ENCODE results near the gene NLRC5. TPM values are rescaled to one million over a fixed set of nuclear protein-coding genes. Genes with fewer than 3 reads are reported as not detected.

NLRC5 gene
- total RNA-seq, 1 donor from 2014 or later = 29.9 TPM

DNA sequence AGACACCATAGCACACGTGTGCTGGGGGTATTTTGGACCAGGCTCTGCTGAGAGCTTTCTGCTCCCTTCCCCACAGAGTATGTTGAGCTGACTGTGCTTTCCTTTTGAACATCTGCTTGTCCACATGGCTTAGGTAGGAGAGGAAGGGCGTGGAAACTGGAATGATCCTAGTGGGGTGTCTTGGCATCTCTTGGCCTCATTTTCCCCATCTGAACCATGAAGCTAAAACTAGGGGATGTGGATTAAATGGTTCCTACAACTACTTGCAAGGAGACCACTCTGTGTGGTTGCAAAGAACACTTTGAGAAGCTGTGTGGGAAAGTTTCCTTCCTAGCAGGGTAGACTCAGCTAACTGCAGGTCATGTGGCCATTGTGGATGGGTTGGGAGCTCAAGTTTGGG is 6.7 kb upstream of the NLRC5 start:
- TF ChIP-seq EZH2 (IDR thresholded peaks at IDR 0.05; ENCODE audit: insufficient read depth, low read length) = no peak
- TF ChIP-seq, protein P1, sequence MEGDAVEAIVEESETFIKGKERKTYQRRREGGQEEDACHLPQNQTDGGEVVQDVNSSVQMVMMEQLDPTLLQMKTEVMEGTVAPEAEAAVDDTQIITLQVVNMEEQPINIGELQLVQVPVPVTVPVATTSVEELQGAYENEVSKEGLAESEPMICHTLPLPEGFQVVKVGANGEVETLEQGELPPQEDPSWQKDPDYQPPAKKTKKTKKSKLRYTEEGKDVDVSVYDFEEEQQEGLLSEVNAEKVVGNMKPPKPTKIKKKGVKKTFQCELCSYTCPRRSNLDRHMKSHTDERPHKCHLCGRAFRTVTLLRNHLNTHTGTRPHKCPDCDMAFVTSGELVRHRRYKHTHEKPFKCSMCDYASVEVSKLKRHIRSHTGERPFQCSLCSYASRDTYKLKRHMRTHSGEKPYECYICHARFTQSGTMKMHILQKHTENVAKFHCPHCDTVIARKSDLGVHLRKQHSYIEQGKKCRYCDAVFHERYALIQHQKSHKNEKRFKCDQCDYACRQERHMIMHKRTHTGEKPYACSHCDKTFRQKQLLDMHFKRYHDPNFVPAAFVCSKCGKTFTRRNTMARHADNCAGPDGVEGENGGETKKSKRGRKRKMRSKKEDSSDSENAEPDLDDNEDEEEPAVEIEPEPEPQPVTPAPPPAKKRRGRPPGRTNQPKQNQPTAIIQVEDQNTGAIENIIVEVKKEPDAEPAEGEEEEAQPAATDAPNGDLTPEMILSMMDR (IDR thresholded peaks at IDR 0.05; ENCODE audit: insufficient read depth, low read depth, low read length) = no peak
- H3K36me3 Mint-ChIP-seq (ENCODE audit: low read depth, unreplicated experiment) = peaks cover 15% of the 10 kb centered on the region
- H4K20me1 ChIP-seq (ENCODE audit: insufficient read depth, low read length) = no peaks in the 10 kb centered on the region
- H3K4me1 Mint-ChIP-seq (ENCODE audit: low read depth, unreplicated experiment) = peaks cover 5% of the 10 kb centered on the region
- no peak for DNase-seq (ENCODE audit: low read depth)
- H2AFZ ChIP-seq (ENCODE audit: low read depth, low read length) = no peak overlapping the region
- no peak overlapping the region for H3K9ac ChIP-seq (ENCODE audit: low read length)
- no peaks in the 10 kb centered on the region for H3K9me3 ChIP-seq (ENCODE audit: insufficient read depth, low read depth, low read length)
- H3K79me2 ChIP-seq (ENCODE audit: insufficient read depth, low read length) = no peaks in the 10 kb centered on the region
- H3K27ac ChIP-seq (ENCODE audit: low read depth, low read length) = no peak overlapping the region
- no peak overlapping the region for H3K4me3 ChIP-seq (ENCODE audit: insufficient read depth, low read depth, low read length)
- peaks cover 14% of the 10 kb centered on the region for H3K27me3 Mint-ChIP-seq (ENCODE audit: low read depth, unreplicated experiment)
- FAIRE-seq = no peak
- H3K36me3 ChIP-seq (ENCODE audit: insufficient read depth, low read length) = no peaks in the 10 kb centered on the region
- peaks cover 10% of the 10 kb centered on the region for H3K4me1 ChIP-seq (ENCODE audit: insufficient read depth, low read length)
- H3K27me3 ChIP-seq (ENCODE audit: insufficient read depth, low read length) = peaks cover 4% of the 10 kb centered on the region
- no peak overlapping the region for H3K27ac Mint-ChIP-seq (ENCODE audit: unreplicated experiment)
- H3K4me2 ChIP-seq (ENCODE audit: low read length) = no peak overlapping the region
- H3K9me3 Mint-ChIP-seq (ENCODE audit: unreplicated experiment) = no peaks in the 10 kb centered on the region
- no peak overlapping the region for H3K4me3 Mint-ChIP-seq (ENCODE audit: unreplicated experiment)

DNA sequence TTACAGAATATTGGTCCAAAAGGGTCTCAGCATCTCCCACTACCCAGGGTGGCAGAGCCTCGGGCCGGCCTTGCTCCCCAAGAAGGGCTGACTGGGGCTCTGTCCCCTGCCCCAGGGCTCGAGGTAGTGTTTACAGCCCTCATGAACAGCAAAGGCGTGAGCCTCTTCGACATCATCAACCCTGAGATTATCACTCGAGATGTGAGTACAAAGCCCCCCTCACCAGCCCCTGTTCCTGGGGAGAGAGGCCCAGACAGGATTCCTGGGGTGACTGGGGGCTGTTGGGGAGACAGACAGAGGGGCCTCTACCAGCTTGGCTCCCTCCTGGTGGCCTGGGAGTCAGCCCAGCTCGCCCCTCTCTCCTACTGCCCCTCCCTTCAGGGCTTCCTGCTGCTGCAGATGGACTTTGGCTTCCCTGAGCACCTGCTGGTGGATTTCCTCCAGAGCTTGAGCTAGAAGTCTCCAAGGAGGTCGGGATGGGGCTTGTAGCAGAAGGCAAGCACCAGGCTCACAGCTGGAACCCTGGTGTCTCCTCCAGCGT is 6.1 kb upstream of the NLRC5 start:
- Mint-ChIP-seq H3K9me3 (ENCODE audit: unreplicated experiment) (no peaks in the 10 kb centered on the region), H3K4me3 (ENCODE audit: unreplicated experiment) (no peak overlapping the region), H3K4me1 (ENCODE audit: low read depth, unreplicated experiment) (peaks cover 9% of the 10 kb centered on the region), H3K36me3 (ENCODE audit: low read depth, unreplicated experiment) (peaks cover 15% of the 10 kb centered on the region), H3K27ac (ENCODE audit: unreplicated experiment) (no peak overlapping the region), H3K27me3 (ENCODE audit: low read depth, unreplicated experiment) (peaks cover 19% of the 10 kb centered on the region)
- H4K20me1 ChIP-seq (ENCODE audit: insufficient read depth, low read length) = no peaks in the 10 kb centered on the region
- no peaks in the 10 kb centered on the region for H3K79me2 ChIP-seq (ENCODE audit: insufficient read depth, low read length)
- H3K36me3 ChIP-seq (ENCODE audit: insufficient read depth, low read length) = no peaks in the 10 kb centered on the region
- H3K9me3 ChIP-seq (ENCODE audit: insufficient read depth, low read depth, low read length) = no peaks in the 10 kb centered on the region
- H2AFZ ChIP-seq (ENCODE audit: low read depth, low read length) = no peak overlapping the region
- FAIRE-seq (no peak), DNase-seq (ENCODE audit: low read depth) (no peak)
- H3K4me2 ChIP-seq (ENCODE audit: low read length) = no peak overlapping the region
- H3K9ac ChIP-seq (ENCODE audit: low read length) = no peak overlapping the region
- no peak for TF ChIP-seq EZH2 (IDR thresholded peaks at IDR 0.05; ENCODE audit: insufficient read depth, low read length)
- TF ChIP-seq, protein P1 (IDR thresholded peaks at IDR 0.05; ENCODE audit: insufficient read depth, low read depth, low read length) = no peak
- H3K4me1 ChIP-seq (ENCODE audit: insufficient read depth, low read length) = peaks cover 13% of the 10 kb centered on the region
- H3K4me3 ChIP-seq (ENCODE audit: insufficient read depth, low read depth, low read length) = no peak overlapping the region
- H3K27ac ChIP-seq (ENCODE audit: low read depth, low read length) = no peak overlapping the region
- peaks cover 4% of the 10 kb centered on the region for H3K27me3 ChIP-seq (ENCODE audit: insufficient read depth, low read length)

DNA sequence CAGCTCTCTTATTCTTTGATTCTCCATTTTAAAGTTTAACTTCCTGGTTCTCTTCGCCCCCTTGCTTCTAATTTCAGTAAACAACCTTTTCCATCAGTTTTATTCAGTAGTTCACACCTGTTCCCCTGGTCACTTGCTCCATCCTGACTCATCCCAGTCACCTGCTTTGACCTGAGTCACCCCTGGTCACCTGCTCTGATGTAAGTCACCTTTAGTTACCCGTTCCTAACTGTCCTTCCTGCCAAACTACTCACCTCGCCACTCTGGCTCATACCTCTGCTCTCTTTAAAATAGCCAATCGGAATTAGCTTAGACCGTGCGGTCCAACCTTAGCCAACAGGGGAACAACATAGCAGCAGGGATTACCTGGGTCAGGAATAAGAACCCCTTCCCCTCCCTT is 4.7 kb upstream of the NLRC5 start:
- Mint-ChIP-seq H3K27ac (ENCODE audit: unreplicated experiment) (no peak overlapping the region), H3K27me3 (ENCODE audit: low read depth, unreplicated experiment) (peaks cover 19% of the 10 kb centered on the region), H3K4me3 (ENCODE audit: unreplicated experiment) (no peak overlapping the region), H3K9me3 (ENCODE audit: unreplicated experiment) (no peaks in the 10 kb centered on the region), H3K4me1 (ENCODE audit: low read depth, unreplicated experiment) (peaks cover 11% of the 10 kb centered on the region), H3K36me3 (ENCODE audit: low read depth, unreplicated experiment) (peaks cover 15% of the 10 kb centered on the region)
- Histone ChIP-seq H3K79me2 (ENCODE audit: insufficient read depth, low read length) (peaks cover under 1% of the 10 kb centered on the region), H3K4me3 (ENCODE audit: insufficient read depth, low read depth, low read length) (no peak overlapping the region), H3K36me3 (ENCODE audit: insufficient read depth, low read length) (no peaks in the 10 kb centered on the region), H3K9ac (ENCODE audit: low read length) (no peak overlapping the region), H3K27ac (ENCODE audit: low read depth, low read length) (no peak overlapping the region), H3K4me1 (ENCODE audit: insufficient read depth, low read length) (peaks cover 22% of the 10 kb centered on the region), H3K27me3 (ENCODE audit: insufficient read depth, low read length) (peaks cover 4% of the 10 kb centered on the region), H2AFZ (ENCODE audit: low read depth, low read length) (no peak overlapping the region), H3K4me2 (ENCODE audit: low read length) (no peak overlapping the region), H3K9me3 (ENCODE audit: insufficient read depth, low read depth, low read length) (no peaks in the 10 kb centered on the region), H4K20me1 (ENCODE audit: insufficient read depth, low read length) (no peaks in the 10 kb centered on the region)
- FAIRE-seq = no peak
- no peak for DNase-seq (ENCODE audit: low read depth)
- TF ChIP-seq EZH2 (IDR thresholded peaks at IDR 0.05; ENCODE audit: insufficient read depth, low read length) = no peak
- TF ChIP-seq, protein P1 (IDR thresholded peaks at IDR 0.05; ENCODE audit: insufficient read depth, low read depth, low read length) = no peak
